Neural cell (in vitro differentiated cells): ENCODE results near the gene DNHD1. TPM values are rescaled to one million over a fixed set of nuclear protein-coding genes. Genes with fewer than 3 reads are reported as not detected.

Experiments used
- H2AFZ ChIP-seq: fragments of 200-600, 300-800 bp; sonication (generic), shearing (Covaris generic); 2 replicates; pipeline ENCODE4 v1.6.0; 2014; ENCODE audit warnings: low read depth, mild to moderate bottlenecking, antibody characterized with exemption, low read length, moderate library complexity
- H3F3A ChIP-seq: fragments of 200-600 bp; shearing (Covaris generic); 2 replicates; pipeline ENCODE4 v1.6.1; 2016; ENCODE audit warnings: mild to moderate bottlenecking, moderate library complexity, mixed read lengths, antibody characterized with exemption, low read length; ENCODE audit not compliant: insufficient read depth, poor library complexity, severe bottlenecking
- H3K27ac ChIP-seq: fragments of 200-600, 300-800 bp; sonication (generic), shearing (Covaris generic); 2 replicates; pipeline ENCODE4 v1.5.1; 2014; ENCODE audit warnings: mild to moderate bottlenecking, low read length, moderate library complexity
- H3K27me3 ChIP-seq: fragments of 300-800, 200-600 bp; sonication (generic), shearing (Covaris generic); 2 replicates; pipeline ENCODE4 v1.6.0; 2014; ENCODE audit warnings: mild to moderate bottlenecking, low read depth, low read length, moderate library complexity; ENCODE audit not compliant: insufficient read depth
- H3K36me3 ChIP-seq: fragments of 300-800, 200-600 bp; sonication (generic), shearing (Covaris generic); 2 replicates; pipeline ENCODE4 v1.5.1; 2014; ENCODE audit warnings: mild to moderate bottlenecking, antibody characterized with exemption, low read length, moderate library complexity; ENCODE audit not compliant: insufficient read depth
- H3K4me2 ChIP-seq: fragments of 300-800, 200-600 bp; sonication (generic), shearing (Covaris generic); 2 replicates; pipeline ENCODE4 v1.6.0; 2014; ENCODE audit warnings: mild to moderate bottlenecking, low read length
- H3K4me3 ChIP-seq: fragments of 300-800, 200-600 bp; sonication (generic), shearing (Covaris generic); 2 replicates; pipeline ENCODE4 v1.5.1; 2014; ENCODE audit warnings: mild to moderate bottlenecking, low read length, moderate library complexity
- H3K79me2 ChIP-seq: fragments of 200-600 bp; shearing (Covaris generic); replicated peaks from 2 replicates; pipeline ENCODE4 v1.6.0; 2014; ENCODE audit warnings: mild to moderate bottlenecking, low read length, moderate library complexity; ENCODE audit not compliant: insufficient read depth
- H3K9ac ChIP-seq: fragments of 300-800, 200-600 bp; sonication (generic), shearing (Covaris generic); 2 replicates; pipeline ENCODE4 v1.6.1; 2016; ENCODE audit warnings: mild to moderate bottlenecking, low read length, mixed read lengths
- H3K9me2 ChIP-seq: fragments of 200-600 bp; shearing (Covaris generic); 2 replicates; pipeline ENCODE4 v1.6.1; 2016; ENCODE audit warnings: mild to moderate bottlenecking, low read length, mixed read lengths; ENCODE audit not compliant: insufficient read depth
- H3K9me3 ChIP-seq: fragments of 200-600, 300-800 bp; sonication (generic), shearing (Covaris generic); 2 replicates; pipeline ENCODE4 v1.6.1; 2016; ENCODE audit warnings: mild to moderate bottlenecking, mixed run types, low read length, moderate library complexity, mixed read lengths
- H4K20me1 ChIP-seq: fragments of 200-600 bp; shearing (Covaris generic); 2 replicates; pipeline ENCODE4 v1.6.1; 2016; ENCODE audit warnings: mild to moderate bottlenecking, mixed run types; ENCODE audit not compliant: insufficient read depth
- EP300 ChIP-seq: fragments of 450-650 bp; conservative IDR thresholded peaks from 2 replicates; pipeline ENCODE4 v1.6.1; 2014; ENCODE audit warnings: antibody characterized with exemption, mild to moderate bottlenecking, moderate library complexity; ENCODE audit not compliant: poor library complexity, severe bottlenecking
- EZH2 ChIP-seq: fragments of 200-600, 300-800 bp; shearing (Covaris generic), sonication (generic); IDR thresholded peaks from 2 replicates; pipeline ENCODE4 v1.6.1; 2014; ENCODE audit warnings: antibody characterized with exemption, low read length, borderline replicate concordance, mild to moderate bottlenecking; ENCODE audit not compliant: insufficient read depth, poor library complexity, severe bottlenecking
- MXI1 ChIP-seq: fragments of 450-650 bp; conservative IDR thresholded peaks from 2 replicates; pipeline ENCODE4 v1.6.1; 2014; ENCODE audit warnings: antibody characterized with exemption, mild to moderate bottlenecking; ENCODE audit not compliant: poor library complexity, severe bottlenecking
- POLR2AphosphoS5 ChIP-seq: IDR thresholded peaks from 2 replicates; pipeline ENCODE4 v1.6.1; 2012
- RAD21 ChIP-seq: fragments of 450-650 bp; conservative IDR thresholded peaks from 2 replicates; pipeline ENCODE4 v1.6.1; 2014; ENCODE audit warnings: antibody characterized with exemption, mild to moderate bottlenecking, moderate library complexity
- SMC3 ChIP-seq: fragments of 450-650 bp; conservative IDR thresholded peaks from 2 replicates; pipeline ENCODE4 v1.6.1; 2014; ENCODE audit warnings: antibody characterized with exemption, mild to moderate bottlenecking, moderate library complexity; ENCODE audit not compliant: poor library complexity
- TAF1 ChIP-seq: IDR thresholded peaks from 2 replicates; pipeline ENCODE4 v1.6.1; 2012; ENCODE audit warnings: low read depth
- polyA plus RNA-seq: library from polyadenylated mRNA; depleted of rRNA; stranded (reverse); fragments of >200 nt; gene quantifications from 2 replicates; pipeline ENCODE4 v1.2.3, GENCODE V29; 2014
- TF ChIP-seq, protein P1 (sequence below): IDR thresholded peaks from 2 replicates; pipeline ENCODE4 v1.6.1; 2012; ENCODE audit warnings: borderline replicate concordance
- TF ChIP-seq, protein P2 (sequence below): fragments of 450-650 bp; IDR thresholded peaks from 2 replicates; pipeline ENCODE4 v1.5.1; 2014; ENCODE audit warnings: antibody characterized with exemption, mild to moderate bottlenecking, moderate library complexity; ENCODE audit not compliant: poor library complexity, severe bottlenecking

DNHD1 gene
- polyA plus RNA-seq, 1 donor from 2014 or later, result 5.1 TPM

GRCh38 chr11:6486938-6487337, 10.1 kb upstream of the DNHD1 start:
- H3K9me3 ChIP-seq, result no peaks in the 10 kb centered on the region
- H3K4me3 ChIP-seq, result no peak overlapping the region
- TF ChIP-seq MXI1 (no peak), TAF1 (no peak), EZH2 (no peak), POLR2AphosphoS5 (no peak), EP300 (no peak), SMC3 (no peak), RAD21 (no peak)
- TF ChIP-seq, protein P1, sequence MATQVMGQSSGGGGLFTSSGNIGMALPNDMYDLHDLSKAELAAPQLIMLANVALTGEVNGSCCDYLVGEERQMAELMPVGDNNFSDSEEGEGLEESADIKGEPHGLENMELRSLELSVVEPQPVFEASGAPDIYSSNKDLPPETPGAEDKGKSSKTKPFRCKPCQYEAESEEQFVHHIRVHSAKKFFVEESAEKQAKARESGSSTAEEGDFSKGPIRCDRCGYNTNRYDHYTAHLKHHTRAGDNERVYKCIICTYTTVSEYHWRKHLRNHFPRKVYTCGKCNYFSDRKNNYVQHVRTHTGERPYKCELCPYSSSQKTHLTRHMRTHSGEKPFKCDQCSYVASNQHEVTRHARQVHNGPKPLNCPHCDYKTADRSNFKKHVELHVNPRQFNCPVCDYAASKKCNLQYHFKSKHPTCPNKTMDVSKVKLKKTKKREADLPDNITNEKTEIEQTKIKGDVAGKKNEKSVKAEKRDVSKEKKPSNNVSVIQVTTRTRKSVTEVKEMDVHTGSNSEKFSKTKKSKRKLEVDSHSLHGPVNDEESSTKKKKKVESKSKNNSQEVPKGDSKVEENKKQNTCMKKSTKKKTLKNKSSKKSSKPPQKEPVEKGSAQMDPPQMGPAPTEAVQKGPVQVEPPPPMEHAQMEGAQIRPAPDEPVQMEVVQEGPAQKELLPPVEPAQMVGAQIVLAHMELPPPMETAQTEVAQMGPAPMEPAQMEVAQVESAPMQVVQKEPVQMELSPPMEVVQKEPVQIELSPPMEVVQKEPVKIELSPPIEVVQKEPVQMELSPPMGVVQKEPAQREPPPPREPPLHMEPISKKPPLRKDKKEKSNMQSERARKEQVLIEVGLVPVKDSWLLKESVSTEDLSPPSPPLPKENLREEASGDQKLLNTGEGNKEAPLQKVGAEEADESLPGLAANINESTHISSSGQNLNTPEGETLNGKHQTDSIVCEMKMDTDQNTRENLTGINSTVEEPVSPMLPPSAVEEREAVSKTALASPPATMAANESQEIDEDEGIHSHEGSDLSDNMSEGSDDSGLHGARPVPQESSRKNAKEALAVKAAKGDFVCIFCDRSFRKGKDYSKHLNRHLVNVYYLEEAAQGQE, result no peak
- TF ChIP-seq, protein P2, sequence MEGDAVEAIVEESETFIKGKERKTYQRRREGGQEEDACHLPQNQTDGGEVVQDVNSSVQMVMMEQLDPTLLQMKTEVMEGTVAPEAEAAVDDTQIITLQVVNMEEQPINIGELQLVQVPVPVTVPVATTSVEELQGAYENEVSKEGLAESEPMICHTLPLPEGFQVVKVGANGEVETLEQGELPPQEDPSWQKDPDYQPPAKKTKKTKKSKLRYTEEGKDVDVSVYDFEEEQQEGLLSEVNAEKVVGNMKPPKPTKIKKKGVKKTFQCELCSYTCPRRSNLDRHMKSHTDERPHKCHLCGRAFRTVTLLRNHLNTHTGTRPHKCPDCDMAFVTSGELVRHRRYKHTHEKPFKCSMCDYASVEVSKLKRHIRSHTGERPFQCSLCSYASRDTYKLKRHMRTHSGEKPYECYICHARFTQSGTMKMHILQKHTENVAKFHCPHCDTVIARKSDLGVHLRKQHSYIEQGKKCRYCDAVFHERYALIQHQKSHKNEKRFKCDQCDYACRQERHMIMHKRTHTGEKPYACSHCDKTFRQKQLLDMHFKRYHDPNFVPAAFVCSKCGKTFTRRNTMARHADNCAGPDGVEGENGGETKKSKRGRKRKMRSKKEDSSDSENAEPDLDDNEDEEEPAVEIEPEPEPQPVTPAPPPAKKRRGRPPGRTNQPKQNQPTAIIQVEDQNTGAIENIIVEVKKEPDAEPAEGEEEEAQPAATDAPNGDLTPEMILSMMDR, result no peak
- H3K27ac ChIP-seq, result no peak overlapping the region
- no peaks in the 10 kb centered on the region for H3K9me2 ChIP-seq
- H3K9ac ChIP-seq, result no peak overlapping the region
- H3K27me3 ChIP-seq, result no peaks in the 10 kb centered on the region
- H3K4me2 ChIP-seq, result no peak overlapping the region
- peaks cover 10% of the 10 kb centered on the region for H3K79me2 ChIP-seq
- no peaks in the 10 kb centered on the region for H4K20me1 ChIP-seq
- no peak overlapping the region for H2AFZ ChIP-seq
- no peaks in the 10 kb centered on the region for H3F3A ChIP-seq
- H3K36me3 ChIP-seq, result no peaks in the 10 kb centered on the region

- Histone ChIP-seq H3K9me3 (no peaks in the 10 kb centered on the region), H3K9me2 (no peaks in the 10 kb centered on the region), H3K4me2 (no peak overlapping the region), H3K27ac (no peak overlapping the region), H3K27me3 (no peaks in the 10 kb centered on the region), H3K9ac (no peak overlapping the region), H3F3A (no peaks in the 10 kb centered on the region), H4K20me1 (no peaks in the 10 kb centered on the region), H3K36me3 (no peaks in the 10 kb centered on the region), H2AFZ (no peak overlapping the region), H3K79me2 (no peaks in the 10 kb centered on the region), H3K4me3 (no peak overlapping the region)
- TF ChIP-seq POLR2AphosphoS5, result no peak
- TF ChIP-seq MXI1, result no peak
- TF ChIP-seq EZH2, result no peak
- no peak for TF ChIP-seq SMC3
- no peak for TF ChIP-seq EP300
- TF ChIP-seq TAF1, result no peak
- TF ChIP-seq RAD21, result no peak
- TF ChIP-seq, protein P1, result no peak
- TF ChIP-seq, protein P2, result no peak
These were observed 8.7 kb upstream of the DNHD1 start for GRCh38 chr11:6488342-6488741.
